Measurements from ENCODE around the gene ACSF2.

ACSF2 gene

GRCh38 chr17:50425682-50426471 lies at the start of gene ACSF2:
TSS of gene ACSF2 (plus strand) at chr17:50426218. CDS start at chr17:50426262, 44 bp downstream.
- Histone ChIP-seq H3K36me3 (ENCODE audit: control insufficient read depth, insufficient read depth, low read length) (0 out of 2 replicates have a peak, but pooled peaks cover 2% of the 10 kb centered on the region), H3K4me3 (ENCODE audit: low read depth, low read length) (peak within 1 kb of the TSS; percentile 76), H3K27ac (ENCODE audit: low read depth, low read length) (peak within 1 kb of the TSS; percentile 59), H3K9me3 (ENCODE audit: control insufficient read depth, insufficient read depth, low read length) (no peaks in the 10 kb centered on the region), H3K4me1 (ENCODE audit: control insufficient read depth, insufficient read depth, low read length) (peaks cover 14% of the 10 kb centered on the region), H3K27me3 (ENCODE audit: control insufficient read depth, insufficient read depth, low read length) (peaks cover 5% of the 10 kb centered on the region; the same call in 1 of the 2 replicates), H3K9ac (ENCODE audit: low read depth, low read length) (no peak within 1 kb of the TSS)

GRCh38 chr17:50379351-50380132 lies 46.5 kb upstream of the ACSF2 start:
- H3K27ac ChIP-seq (ENCODE audit: low read depth, low read length): no peak overlapping the region
- no peak overlapping the region for H3K9ac ChIP-seq (ENCODE audit: low read depth, low read length)
- H3K36me3 ChIP-seq (ENCODE audit: control insufficient read depth, insufficient read depth, low read length): peaks cover 77% of the 10 kb centered on the region
- H3K9me3 ChIP-seq (ENCODE audit: control insufficient read depth, insufficient read depth, low read length): no peaks in the 10 kb centered on the region
- H3K27me3 ChIP-seq (ENCODE audit: control insufficient read depth, insufficient read depth, low read length): no peaks in the 10 kb centered on the region
- no peaks in the 10 kb centered on the region for H3K4me1 ChIP-seq (ENCODE audit: control insufficient read depth, insufficient read depth, low read length)
- H3K4me3 ChIP-seq (ENCODE audit: low read depth, low read length): no peak overlapping the region

GRCh38 chr17:50380369-50381259 lies 45.4 kb upstream of the ACSF2 start:
- H3K9me3 ChIP-seq (ENCODE audit: control insufficient read depth, insufficient read depth, low read length): no peaks in the 10 kb centered on the region
- H3K27ac ChIP-seq (ENCODE audit: low read depth, low read length): no peak overlapping the region
- no peak overlapping the region for H3K9ac ChIP-seq (ENCODE audit: low read depth, low read length)
- H3K4me3 ChIP-seq (ENCODE audit: low read depth, low read length): no peak overlapping the region
- no peaks in the 10 kb centered on the region for H3K27me3 ChIP-seq (ENCODE audit: control insufficient read depth, insufficient read depth, low read length)
- H3K36me3 ChIP-seq (ENCODE audit: control insufficient read depth, insufficient read depth, low read length): peaks cover 80% of the 10 kb centered on the region
- no peaks in the 10 kb centered on the region for H3K4me1 ChIP-seq (ENCODE audit: control insufficient read depth, insufficient read depth, low read length)

- H3K4me3 ChIP-seq (ENCODE audit: low read depth, low read length): no peak overlapping the region
- H3K4me1 ChIP-seq (ENCODE audit: control insufficient read depth, insufficient read depth, low read length): no peaks in the 10 kb centered on the region
- H3K9me3 ChIP-seq (ENCODE audit: control insufficient read depth, insufficient read depth, low read length): no peaks in the 10 kb centered on the region
- peaks cover 82% of the 10 kb centered on the region for H3K36me3 ChIP-seq (ENCODE audit: control insufficient read depth, insufficient read depth, low read length)
- H3K27ac ChIP-seq (ENCODE audit: low read depth, low read length): no peak overlapping the region
- H3K9ac ChIP-seq (ENCODE audit: low read depth, low read length): no peak overlapping the region
- H3K27me3 ChIP-seq (ENCODE audit: control insufficient read depth, insufficient read depth, low read length): no peaks in the 10 kb centered on the region
These were observed 44.7 kb upstream of the ACSF2 start for GRCh38 chr17:50381260-50381815.

- no peaks in the 10 kb centered on the region for H3K4me1 ChIP-seq (ENCODE audit: control insufficient read depth, insufficient read depth, low read length)
- H3K9ac ChIP-seq (ENCODE audit: low read depth, low read length): no peak overlapping the region
- no peaks in the 10 kb centered on the region for H3K9me3 ChIP-seq (ENCODE audit: control insufficient read depth, insufficient read depth, low read length)
- H3K36me3 ChIP-seq (ENCODE audit: control insufficient read depth, insufficient read depth, low read length): peaks cover 85% of the 10 kb centered on the region
- H3K4me3 ChIP-seq (ENCODE audit: low read depth, low read length): no peak overlapping the region
- no peak overlapping the region for H3K27ac ChIP-seq (ENCODE audit: low read depth, low read length)
- H3K27me3 ChIP-seq (ENCODE audit: control insufficient read depth, insufficient read depth, low read length): no peaks in the 10 kb centered on the region
These were observed 44.1 kb upstream of the ACSF2 start for GRCh38 chr17:50381920-50382319.

- Histone ChIP-seq H3K4me1 (ENCODE audit: control insufficient read depth, insufficient read depth, low read length) (no peaks in the 10 kb centered on the region), H3K36me3 (ENCODE audit: control insufficient read depth, insufficient read depth, low read length) (peaks cover 95% of the 10 kb centered on the region), H3K9me3 (ENCODE audit: control insufficient read depth, insufficient read depth, low read length) (no peaks in the 10 kb centered on the region), H3K27ac (ENCODE audit: low read depth, low read length) (no peak overlapping the region), H3K4me3 (ENCODE audit: low read depth, low read length) (no peak overlapping the region), H3K9ac (ENCODE audit: low read depth, low read length) (no peak overlapping the region), H3K27me3 (ENCODE audit: control insufficient read depth, insufficient read depth, low read length) (no peaks in the 10 kb centered on the region)
These were observed 43.1 kb upstream of the ACSF2 start for GRCh38 chr17:50382931-50383330.

- Histone ChIP-seq H3K27ac (ENCODE audit: low read depth, low read length) (no peak overlapping the region), H3K27me3 (ENCODE audit: control insufficient read depth, insufficient read depth, low read length) (no peaks in the 10 kb centered on the region), H3K36me3 (ENCODE audit: control insufficient read depth, insufficient read depth, low read length) (peaks cover 98% of the 10 kb centered on the region), H3K9ac (ENCODE audit: low read depth, low read length) (no peak overlapping the region), H3K9me3 (ENCODE audit: control insufficient read depth, insufficient read depth, low read length) (no peaks in the 10 kb centered on the region), H3K4me1 (ENCODE audit: control insufficient read depth, insufficient read depth, low read length) (no peaks in the 10 kb centered on the region), H3K4me3 (ENCODE audit: low read depth, low read length) (no peak overlapping the region)
These were observed 39.5 kb upstream of the ACSF2 start for GRCh38 chr17:50386510-50386909.

- H3K27me3 ChIP-seq (ENCODE audit: control insufficient read depth, insufficient read depth, low read length): no peaks in the 10 kb centered on the region
- H3K9me3 ChIP-seq (ENCODE audit: control insufficient read depth, insufficient read depth, low read length): no peaks in the 10 kb centered on the region
- H3K9ac ChIP-seq (ENCODE audit: low read depth, low read length): no peak overlapping the region
These were observed 37.3 kb upstream of the ACSF2 start for GRCh38 chr17:50388728-50389127.

GRCh38 chr17:50389534-50389933 lies 36.5 kb upstream of the ACSF2 start:
- no peaks in the 10 kb centered on the region for H3K9me3 ChIP-seq (ENCODE audit: control insufficient read depth, insufficient read depth, low read length)
- H3K4me1 ChIP-seq (ENCODE audit: control insufficient read depth, insufficient read depth, low read length): no peaks in the 10 kb centered on the region
- no peak overlapping the region for H3K9ac ChIP-seq (ENCODE audit: low read depth, low read length)
- H3K27ac ChIP-seq (ENCODE audit: low read depth, low read length): no peak overlapping the region
- no peak overlapping the region for H3K4me3 ChIP-seq (ENCODE audit: low read depth, low read length)
- peaks cover 98% of the 10 kb centered on the region for H3K36me3 ChIP-seq (ENCODE audit: control insufficient read depth, insufficient read depth, low read length)
- no peaks in the 10 kb centered on the region for H3K27me3 ChIP-seq (ENCODE audit: control insufficient read depth, insufficient read depth, low read length)

More at GRCh38 chr17:50388728-50389127, 37.3 kb upstream of the ACSF2 start:
- H3K4me1 ChIP-seq (ENCODE audit: control insufficient read depth, insufficient read depth, low read length): no peaks in the 10 kb centered on the region
- no peak overlapping the region for H3K4me3 ChIP-seq (ENCODE audit: low read depth, low read length)
- H3K36me3 ChIP-seq (ENCODE audit: control insufficient read depth, insufficient read depth, low read length): peaks cover 98% of the 10 kb centered on the region
- H3K27ac ChIP-seq (ENCODE audit: low read depth, low read length): no peak overlapping the region

- Histone ChIP-seq H3K27ac (ENCODE audit: low read depth, low read length) (no peak overlapping the region), H3K36me3 (ENCODE audit: control insufficient read depth, insufficient read depth, low read length) (peaks cover 75% of the 10 kb centered on the region), H3K27me3 (ENCODE audit: control insufficient read depth, insufficient read depth, low read length) (no peaks in the 10 kb centered on the region), H3K9ac (ENCODE audit: low read depth, low read length) (no peak overlapping the region), H3K4me3 (ENCODE audit: low read depth, low read length) (no peak overlapping the region), H3K9me3 (ENCODE audit: control insufficient read depth, insufficient read depth, low read length) (no peaks in the 10 kb centered on the region), H3K4me1 (ENCODE audit: control insufficient read depth, insufficient read depth, low read length) (no peaks in the 10 kb centered on the region)
These were observed 33.4 kb upstream of the ACSF2 start for GRCh38 chr17:50392621-50393020.

Data from HUES48 (cell line).